ENCODE measurements around the gene UBD.

DNA sequence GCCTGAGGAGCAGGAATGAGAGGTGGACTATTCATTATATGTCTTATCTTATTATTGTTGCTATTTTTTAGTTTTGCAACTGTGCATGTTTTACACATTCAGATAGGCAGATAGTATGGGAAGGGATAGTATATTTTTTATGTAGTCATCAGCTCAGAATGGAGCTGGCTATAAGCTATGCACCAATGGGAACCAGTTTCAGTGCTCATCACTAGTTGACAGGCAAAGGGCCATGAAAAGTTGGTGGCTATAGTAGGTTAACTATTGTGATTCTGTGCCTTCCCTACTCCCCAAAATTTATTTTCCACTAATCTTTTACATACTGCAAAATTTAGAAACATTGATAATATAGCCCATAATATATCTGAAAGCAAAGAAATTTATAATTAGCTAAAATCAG lies 5.3 kb upstream of the UBD start:
- TF ChIP-seq EZH2 (IDR thresholded peaks at IDR 0.05; ENCODE audit: low read length), result no peak
- TF ChIP-seq, protein P1, sequence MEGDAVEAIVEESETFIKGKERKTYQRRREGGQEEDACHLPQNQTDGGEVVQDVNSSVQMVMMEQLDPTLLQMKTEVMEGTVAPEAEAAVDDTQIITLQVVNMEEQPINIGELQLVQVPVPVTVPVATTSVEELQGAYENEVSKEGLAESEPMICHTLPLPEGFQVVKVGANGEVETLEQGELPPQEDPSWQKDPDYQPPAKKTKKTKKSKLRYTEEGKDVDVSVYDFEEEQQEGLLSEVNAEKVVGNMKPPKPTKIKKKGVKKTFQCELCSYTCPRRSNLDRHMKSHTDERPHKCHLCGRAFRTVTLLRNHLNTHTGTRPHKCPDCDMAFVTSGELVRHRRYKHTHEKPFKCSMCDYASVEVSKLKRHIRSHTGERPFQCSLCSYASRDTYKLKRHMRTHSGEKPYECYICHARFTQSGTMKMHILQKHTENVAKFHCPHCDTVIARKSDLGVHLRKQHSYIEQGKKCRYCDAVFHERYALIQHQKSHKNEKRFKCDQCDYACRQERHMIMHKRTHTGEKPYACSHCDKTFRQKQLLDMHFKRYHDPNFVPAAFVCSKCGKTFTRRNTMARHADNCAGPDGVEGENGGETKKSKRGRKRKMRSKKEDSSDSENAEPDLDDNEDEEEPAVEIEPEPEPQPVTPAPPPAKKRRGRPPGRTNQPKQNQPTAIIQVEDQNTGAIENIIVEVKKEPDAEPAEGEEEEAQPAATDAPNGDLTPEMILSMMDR (optimal IDR thresholded peaks at IDR 0.05 in 1 of 3, IDR thresholded peaks at IDR 0.05 in 1 of 3, conservative IDR thresholded peaks at IDR 0.05 in 1 of 3; ENCODE audit: extremely low read depth in 1 of 3, insufficient read depth in 2 of 3, low read length in 3 of 3), result no peak

Data from keratinocyte (primary cell).